GM19043 (cell line): Measurements from ENCODE around the gene NDRG2.

ENCODE experiments used
- ATAC-seq: cut with Tn5 transposase; IDR thresholded peaks from one replicate; pipeline ENCODE4 v1.9.1; 2021; ENCODE audit warnings: low read depth; ENCODE audit not compliant: unreplicated experiment

NDRG2 gene

GRCh38 chr14:21024585-21025370 lies at the start of gene NDRG2:
NDRG2 (minus strand) TSS chr14:21025061; CDS start chr14:21023315, 1,746 bp downstream.
- ATAC-seq, result no peak

GRCh38 chr14:21073921-21074320 lies 49.1 kb upstream of the NDRG2 start:
- ATAC-seq, result no peak

- ATAC-seq, result no peak
Measured at GRCh38 chr14:21072781-21073339, 48.0 kb upstream of the NDRG2 start.

- no peak for ATAC-seq
Measured at GRCh38 chr14:21072031-21072473, 47.2 kb upstream of the NDRG2 start.

- peak; percentile 74 for ATAC-seq
Measured at GRCh38 chr14:21071225-21072030, 46.6 kb upstream of the NDRG2 start.

GRCh38 chr14:21070610-21071224 lies 45.9 kb upstream of the NDRG2 start:
- ATAC-seq, result peak; percentile 5

GRCh38 chr14:21070083-21070609 lies 45.3 kb upstream of the NDRG2 start, which contains the start of gene ARHGEF40:
ARHGEF40 (plus strand) TSS chr14:21070304; CDS start chr14:21070397, 93 bp downstream.
- ATAC-seq, result no peak

- ATAC-seq, result no peak
Measured at GRCh38 chr14:21069388-21070082, 44.7 kb upstream of the NDRG2 start.

- no peak for ATAC-seq
Measured at GRCh38 chr14:21068521-21069387, 43.9 kb upstream of the NDRG2 start.

GRCh38 chr14:21066882-21067502 lies 42.1 kb upstream of the NDRG2 start:
- ATAC-seq, result no peak

- no peak for ATAC-seq
Measured at GRCh38 chr14:21063479-21063878, 38.6 kb upstream of the NDRG2 start.

GRCh38 chr14:21061347-21061668 lies 36.4 kb upstream of the NDRG2 start:
- ATAC-seq, result no peak

GRCh38 chr14:21060614-21061346 lies 35.9 kb upstream of the NDRG2 start:
- ATAC-seq, result no peak

- ATAC-seq, result no peak
Measured at GRCh38 chr14:21059842-21060613, 35.2 kb upstream of the NDRG2 start.

- ATAC-seq, result no peak
Measured at GRCh38 chr14:21058903-21059302, 34.0 kb upstream of the NDRG2 start.

- ATAC-seq, result no peak
Measured at GRCh38 chr14:21057803-21058675, 33.2 kb upstream of the NDRG2 start, which contains the start of gene RNASE8. RNASE8 (plus strand) TSS chr14:21057822; CDS start chr14:21057893, 71 bp downstream.
